Fibroblast of lung (primary cell): ENCODE results near the gene WWOX.

Experiments used
- CTCF ChIP-seq, 2 donors: IDR thresholded peaks in 1 of 2; conservative IDR thresholded peaks in 1 of 2; 1 replicate in 1 of 2; 2 replicates in 1 of 2; pipeline ENCODE4 v1.5.1; 2011 to 2012; ENCODE audit warnings: low read length in 2 of 2, control low read depth in 1 of 2, inconsistent platforms in 1 of 2, low read depth in 1 of 2, mild to moderate bottlenecking in 1 of 2
- EZH2 ChIP-seq: IDR thresholded peaks from 2 replicates; pipeline ENCODE4 v1.5.1; 2012; ENCODE audit warnings: low read length, control low read depth, mild to moderate bottlenecking; ENCODE audit errors: missing control alignments

- TF ChIP-seq CTCF (conservative IDR thresholded peaks at IDR 0.05 in 1 of 2, IDR thresholded peaks at IDR 0.05 in 1 of 2; ENCODE audit: low read depth in 1 of 2, low read length in 2 of 2) (no peak), EZH2 (no peak)
These were observed 993.4 kb downstream of the WWOX start for GRCh38 chr16:79092846-79093245.
